GM12801 (cell line): Measurements from ENCODE around the gene GNB2.

Experiments used
- TF ChIP-seq, protein P1 (sequence below): IDR thresholded peaks from one replicate; pipeline ENCODE4 v1.5.1; 2011; ENCODE audit warnings: control low read depth; ENCODE audit not compliant: insufficient read length; ENCODE audit errors: extremely low read depth

GNB2 gene

DNA sequence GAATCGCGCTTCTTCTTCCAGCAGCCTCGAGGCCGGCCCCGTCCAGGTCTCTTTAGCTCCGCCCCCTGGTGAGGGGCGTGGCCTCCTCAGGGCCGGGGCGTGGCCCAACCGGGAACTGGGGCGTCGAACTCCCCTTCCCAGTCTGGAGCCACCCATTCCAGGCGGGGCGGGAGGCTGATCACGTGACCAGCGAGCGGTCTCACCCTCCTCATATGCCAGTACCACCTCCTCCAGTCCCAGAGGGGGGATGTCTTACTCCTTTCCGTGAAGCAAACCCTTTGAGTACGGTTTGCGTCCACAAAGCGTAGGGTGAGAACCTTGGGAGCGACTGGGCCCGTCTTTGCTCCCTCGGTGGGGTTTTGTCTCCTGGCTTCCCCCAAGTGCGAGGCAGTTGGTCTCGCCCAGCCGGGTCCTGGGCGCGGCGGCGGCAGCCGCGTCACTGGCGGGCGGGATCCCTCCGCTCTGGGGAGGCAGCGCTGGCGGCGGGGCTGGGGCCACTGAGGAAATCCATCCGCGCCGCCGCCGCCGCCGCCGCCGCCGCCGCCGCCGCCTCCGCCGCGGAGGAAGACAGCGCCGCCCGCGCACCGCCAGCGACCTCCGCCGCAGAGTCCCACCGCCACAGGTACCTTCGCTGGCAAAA, at the start of gene GNB2:
GNB2 (plus strand) TSS at position 439 of the 640 bp plus-strand sequence. CDS start 2,526 bp downstream, outside the sequence.
- TF ChIP-seq, protein P1, sequence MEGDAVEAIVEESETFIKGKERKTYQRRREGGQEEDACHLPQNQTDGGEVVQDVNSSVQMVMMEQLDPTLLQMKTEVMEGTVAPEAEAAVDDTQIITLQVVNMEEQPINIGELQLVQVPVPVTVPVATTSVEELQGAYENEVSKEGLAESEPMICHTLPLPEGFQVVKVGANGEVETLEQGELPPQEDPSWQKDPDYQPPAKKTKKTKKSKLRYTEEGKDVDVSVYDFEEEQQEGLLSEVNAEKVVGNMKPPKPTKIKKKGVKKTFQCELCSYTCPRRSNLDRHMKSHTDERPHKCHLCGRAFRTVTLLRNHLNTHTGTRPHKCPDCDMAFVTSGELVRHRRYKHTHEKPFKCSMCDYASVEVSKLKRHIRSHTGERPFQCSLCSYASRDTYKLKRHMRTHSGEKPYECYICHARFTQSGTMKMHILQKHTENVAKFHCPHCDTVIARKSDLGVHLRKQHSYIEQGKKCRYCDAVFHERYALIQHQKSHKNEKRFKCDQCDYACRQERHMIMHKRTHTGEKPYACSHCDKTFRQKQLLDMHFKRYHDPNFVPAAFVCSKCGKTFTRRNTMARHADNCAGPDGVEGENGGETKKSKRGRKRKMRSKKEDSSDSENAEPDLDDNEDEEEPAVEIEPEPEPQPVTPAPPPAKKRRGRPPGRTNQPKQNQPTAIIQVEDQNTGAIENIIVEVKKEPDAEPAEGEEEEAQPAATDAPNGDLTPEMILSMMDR, result no peak

GRCh38 chr7:100623951-100624824, 49.4 kb upstream of the GNB2 start:
- TF ChIP-seq, protein P1, result no peak

DNA sequence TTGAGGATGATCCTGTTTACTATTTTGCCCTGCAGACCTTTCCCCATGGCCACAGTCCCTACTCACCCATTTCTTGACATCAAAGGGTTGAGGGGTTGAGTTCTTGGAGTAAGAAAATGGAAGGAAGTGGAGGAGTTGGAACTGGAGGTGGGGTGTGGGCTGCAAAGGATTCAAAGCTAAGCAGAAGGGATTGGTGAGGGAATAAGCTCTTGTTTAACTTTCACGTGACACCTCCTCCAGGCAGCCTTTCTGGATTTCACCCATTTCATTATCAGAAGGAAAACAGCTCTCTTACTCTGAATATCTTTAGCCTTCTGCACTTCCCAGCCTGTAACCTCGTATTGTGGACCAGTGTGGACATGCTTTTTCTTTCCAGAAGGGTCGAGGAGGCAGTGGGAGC, 47.5 kb upstream of the GNB2 start:
- TF ChIP-seq, protein P1, result no peak

GRCh38 chr7:100626530-100627237, 46.9 kb upstream of the GNB2 start:
- TF ChIP-seq, protein P1, result no peak

DNA sequence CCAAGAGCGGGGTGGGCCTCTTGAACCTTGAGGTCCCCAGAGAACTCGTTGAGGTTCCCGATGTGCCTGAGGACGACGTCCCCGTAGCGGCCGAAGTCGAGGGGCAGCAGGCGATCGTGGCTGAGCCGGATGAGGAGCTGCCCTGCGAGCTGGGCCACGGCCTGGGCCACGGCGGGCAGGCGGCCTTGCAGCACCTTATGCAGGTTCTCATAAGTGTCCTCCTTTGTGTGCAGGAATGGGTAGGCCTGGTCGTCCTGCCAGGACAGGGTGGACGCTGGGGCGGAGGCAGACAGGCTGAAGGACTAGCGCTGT, 46.3 kb upstream of the GNB2 start:
- TF ChIP-seq, protein P1, result no peak

GRCh38 chr7:100629117-100629716, 44.3 kb upstream of the GNB2 start:
- TF ChIP-seq, protein P1, result no peak

GRCh38 chr7:100630066-100630465, 43.5 kb upstream of the GNB2 start:
- TF ChIP-seq, protein P1, result no peak
